Activated gamma-delta T cell treated with Interleukin-2 at 50 U/mL for 16 hours (primary cell): Measurements from ENCODE around the gene GPC6.
"Not testable (repeated sequence)": the region's sequence is repeated elsewhere in the genome, so short reads cannot be mapped to it uniquely, and the experiment has no call there.

Source experiments
- DNase-seq: peaks from one replicate; pipeline ENCODE4 v3.0.0-alpha.2; 2020

Gene GPC6

GRCh38 chr13:94286581-94286980 lies 1060.0 kb downstream of the GPC6 start:
- DNase-seq: no peak

- DNase-seq: no peak
Observed at GRCh38 chr13:94291631-94292322, 1065.2 kb downstream of the GPC6 start.

- no peak for DNase-seq
Observed at GRCh38 chr13:94292323-94292640, 1065.7 kb downstream of the GPC6 start.

- DNase-seq: no peak
Observed at GRCh38 chr13:94296471-94296870, 1069.9 kb downstream of the GPC6 start.

- DNase-seq: no peak
Observed at GRCh38 chr13:94298346-94298745, 1071.7 kb downstream of the GPC6 start.

GRCh38 chr13:94300401-94300800 lies 1073.8 kb downstream of the GPC6 start:
- no peak for DNase-seq

GRCh38 chr13:94301487-94301886 lies 1074.9 kb downstream of the GPC6 start:
- no peak for DNase-seq

- DNase-seq: not testable (repeated sequence)
Observed at GRCh38 chr13:94302847-94303565, 1076.4 kb downstream of the GPC6 start.

- no peak for DNase-seq
Observed at GRCh38 chr13:94303644-94304174, 1077.1 kb downstream of the GPC6 start.

- no peak for DNase-seq
Observed at GRCh38 chr13:94305033-94305432, 1078.4 kb downstream of the GPC6 start.

GRCh38 chr13:94305463-94305862 lies 1078.9 kb downstream of the GPC6 start:
- no peak for DNase-seq

GRCh38 chr13:94305934-94306333 lies 1079.3 kb downstream of the GPC6 start:
- DNase-seq: no peak

- DNase-seq: no peak
Observed at GRCh38 chr13:94308832-94309231, 1082.2 kb downstream of the GPC6 start.

GRCh38 chr13:94309576-94309975 lies 1083.0 kb downstream of the GPC6 start:
- DNase-seq: no peak

- DNase-seq: no peak
Observed at GRCh38 chr13:94309997-94310855, 1083.6 kb downstream of the GPC6 start.

GRCh38 chr13:94311893-94312292 lies 1085.3 kb downstream of the GPC6 start:
- no peak for DNase-seq

GRCh38 chr13:94312511-94313216 lies 1086.1 kb downstream of the GPC6 start:
- no peak for DNase-seq

- no peak for DNase-seq
Observed at GRCh38 chr13:94313321-94313910, 1086.8 kb downstream of the GPC6 start.

GRCh38 chr13:94313926-94314325 lies 1087.3 kb downstream of the GPC6 start:
- DNase-seq: no peak

GRCh38 chr13:94315188-94315587 lies 1088.6 kb downstream of the GPC6 start:
- no peak for DNase-seq

GRCh38 chr13:94317063-94317491 lies 1090.5 kb downstream of the GPC6 start:
- DNase-seq: no peak

GRCh38 chr13:94318418-94318817 lies 1091.8 kb downstream of the GPC6 start:
- DNase-seq: no peak
